Aorta (tissue), 5 donors: ENCODE results near the gene COG5. TPM values are rescaled to one million over a fixed set of nuclear protein-coding genes. Genes with fewer than 3 reads are reported as not detected.
"Not testable (repeated sequence)": the region's sequence is repeated elsewhere in the genome, so short reads cannot be mapped to it uniquely, and the experiment has no call there.

Experiments used
- ATAC-seq: fragments of 200-7000 bp; cut with Tn5 transposase; one replicate; pipeline ENCODE4 v1.9.1; 2022; ENCODE audit warnings: moderate library complexity; ENCODE audit not compliant: low FRiP score
- DNase-seq, 2 donors: peaks; one replicate each; pipeline ENCODE4 v3.0.0-alpha.2; 2020
- H3K27ac ChIP-seq, 2 donors: one replicate each; pipeline ENCODE4 v1.5.1; 2013; ENCODE audit warnings: low read length in 2 of 2, mild to moderate bottlenecking in 2 of 2, moderate library complexity in 2 of 2, control low read depth in 1 of 2, inconsistent platforms in 1 of 2, low read depth in 1 of 2
- H3K27me3 ChIP-seq, 2 donors: one replicate each; pipeline ENCODE4 v1.6.1; 2013; ENCODE audit warnings: control low read depth in 1 of 2, low read length in 1 of 2, mild to moderate bottlenecking in 1 of 2, moderate library complexity in 1 of 2; ENCODE audit not compliant: insufficient read depth in 2 of 2, control insufficient read depth in 1 of 2
- H3K36me3 ChIP-seq, 2 donors: one replicate each; pipeline ENCODE4 v1.6.1; 2013; ENCODE audit warnings: control low read depth in 1 of 2, low read length in 1 of 2, mild to moderate bottlenecking in 1 of 2; ENCODE audit not compliant: insufficient read depth in 2 of 2, control insufficient read depth in 1 of 2
- H3K4me1 ChIP-seq, 2 donors: one replicate each; pipeline ENCODE4 v1.6.1; 2013; ENCODE audit warnings: low read length in 2 of 2, control low read depth in 1 of 2, mild to moderate bottlenecking in 1 of 2, moderate library complexity in 1 of 2; ENCODE audit not compliant: insufficient read depth in 2 of 2, control insufficient read depth in 1 of 2
- H3K4me3 ChIP-seq, 2 donors: one replicate each; pipeline ENCODE4 v1.5.1; 2013; ENCODE audit warnings: low read length in 2 of 2, control low read depth in 1 of 2, mild to moderate bottlenecking in 1 of 2
- H3K9me3 ChIP-seq: one replicate; pipeline ENCODE4 v1.6.1; 2013; ENCODE audit warnings: mild to moderate bottlenecking, low read length; ENCODE audit not compliant: control insufficient read depth
- WGBS, 2 donors: extraction: QIAGEN DNeasy Blood & Tissue Kit; methylation state at CpG; one replicate each; pipeline ENCODE4 v1.1.7; 2013; 5-methylcytosine and 5-hydroxymethylcytosine counted together
- intact Hi-C, 2 donors: fragments of 100-400 bp; cut with DNase I; formaldehyde crosslinking; loops; one replicate each; pipeline versions ENCODE4 v1.14.2 to v1.15.0; 2022
- polyA plus RNA-seq, 2 donors: library from polyadenylated mRNA; stranded (reverse); fragments of 200-250 nt; gene quantifications; one replicate each; pipeline ENCODE4 v1.2.3, GENCODE V29; 2013
- total RNA-seq, 2 donors: library from RNA; stranded (reverse); fragmentation: NEBNext Ultra II Directional; extraction: Animal tissue kit (Norgen Biotek cat#: 25700); gene quantifications; one replicate each; pipeline ENCODE4 v1.2.1, GENCODE V29; 2021
- donor health status: healthy with polysubstance abuse.
- donor health status: Bipolar disorder and iron deficiency.
- donor health status: DM: no; HTN: no; CAD: no.
- donor health status: DM: no; HTN: no; CAD: no.
- donor health status: DM: yes; HTN: yes; CAD: no.

The COG5 gene
- total and polyA plus RNA-seq, 4 donors, result 8.6 to 58.2 (median 33.4) TPM

- DNase-seq (no peak), ATAC-seq (peak; percentile 71)
- no peaks in the 10 kb centered on the region for H3K4me1 ChIP-seq
- no peaks in the 10 kb centered on the region for H3K27me3 ChIP-seq
- intact Hi-C loops, result no loop called here
- WGBS, 2 donors, result 52 to 58% methylated on average over 3 of the region's 3 CpGs
- no peaks in the 10 kb centered on the region for H3K9me3 ChIP-seq
- no peak overlapping the region for H3K4me3 ChIP-seq
- peak overlapping the region in 1 of 2 donors; percentile 28 for H3K27ac ChIP-seq
- H3K36me3 ChIP-seq, result peaks cover 0 to 1% of the 10 kb centered on the region in 2 donors
These were observed 310.1 kb downstream of the COG5 start for GRCh38 chr7:107253599-107253998.

GRCh38 chr7:107251963-107252362 is 311.8 kb downstream of the COG5 start:
- 94 to 95% methylated on average over 3 of the region's 3 CpGs for WGBS, 2 donors
- Histone ChIP-seq H3K27ac (no peak overlapping the region), H3K4me3 (no peak overlapping the region), H3K36me3 (peaks cover 0 to 3% of the 10 kb centered on the region in 2 donors), H3K4me1 (no peaks in the 10 kb centered on the region), H3K27me3 (no peaks in the 10 kb centered on the region), H3K9me3 (no peaks in the 10 kb centered on the region)
- intact Hi-C loops, result no loop called here
- DNase-seq, result no peak
- no peak for ATAC-seq

- 98% methylated on average over 5 of the region's 5 CpGs for WGBS, 2 donors
- Histone ChIP-seq H3K27me3 (no peaks in the 10 kb centered on the region), H3K36me3 (peaks cover 0 to 2% of the 10 kb centered on the region in 2 donors), H3K9me3 (no peaks in the 10 kb centered on the region), H3K4me1 (no peaks in the 10 kb centered on the region), H3K4me3 (no peak overlapping the region), H3K27ac (no peak overlapping the region)
- DNase-seq, result no peak
- intact Hi-C loops, result no loop called here
- ATAC-seq, result no peak
These were observed 315.0 kb downstream of the COG5 start for GRCh38 chr7:107248551-107249316.

GRCh38 chr7:107246836-107247235 is 316.9 kb downstream of the COG5 start:
- H3K4me3 ChIP-seq, intact Hi-C loops, H3K27ac ChIP-seq, ATAC-seq, H3K36me3 ChIP-seq, DNase-seq, H3K27me3 ChIP-seq, H3K4me1 ChIP-seq, H3K9me3 ChIP-seq: not testable (repeated sequence)
- WGBS, 2 donors, result 99% methylated on average over 3 of the region's 3 CpGs

- no peaks in the 10 kb centered on the region for H3K9me3 ChIP-seq
- intact Hi-C loops, result no loop called here
- no peak overlapping the region for H3K4me3 ChIP-seq
- H3K4me1 ChIP-seq, result no peaks in the 10 kb centered on the region
- no peak for ATAC-seq
- H3K27ac ChIP-seq, result no peak overlapping the region
- no peaks in the 10 kb centered on the region for H3K27me3 ChIP-seq
- peaks cover 0 to 2% of the 10 kb centered on the region in 2 donors for H3K36me3 ChIP-seq
- 91 to 96% methylated on average over 2 of the region's 2 CpGs for WGBS, 2 donors
- no peak for DNase-seq
These were observed 319.1 kb downstream of the COG5 start for GRCh38 chr7:107244613-107245012.

GRCh38 chr7:107242267-107242666 is 321.5 kb downstream of the COG5 start:
- Histone ChIP-seq H3K27ac (no peak overlapping the region), H3K4me1 (no peaks in the 10 kb centered on the region), H3K4me3 (no peak overlapping the region), H3K36me3 (peaks cover 0 to 2% of the 10 kb centered on the region in 2 donors), H3K9me3 (no peaks in the 10 kb centered on the region), H3K27me3 (no peaks in the 10 kb centered on the region)
- WGBS, 2 donors, result 92 to 97% methylated on average over 4 of the region's 4 CpGs
- ATAC-seq (no peak), DNase-seq (no peak)
- intact Hi-C loops, result no loop called here

GRCh38 chr7:107237451-107237850 is 326.3 kb downstream of the COG5 start:
- peaks cover 0 to 2% of the 10 kb centered on the region in 2 donors for H3K36me3 ChIP-seq
- no peaks in the 10 kb centered on the region for H3K27me3 ChIP-seq
- DNase-seq (no peak), ATAC-seq (no peak)
- no peak overlapping the region for H3K27ac ChIP-seq
- H3K4me3 ChIP-seq, result no peak overlapping the region
- intact Hi-C loops, result no loop called here
- no peaks in the 10 kb centered on the region for H3K4me1 ChIP-seq
- WGBS, 2 donors, result 85 to 94% methylated on average over 4 of the region's 4 CpGs
- H3K9me3 ChIP-seq, result no peaks in the 10 kb centered on the region

- no peak overlapping the region for H3K27ac ChIP-seq
- intact Hi-C loops, result no loop called here
- H3K9me3 ChIP-seq, result no peaks in the 10 kb centered on the region
- DNase-seq, result no peak
- H3K4me1 ChIP-seq, result no peaks in the 10 kb centered on the region
- H3K27me3 ChIP-seq, result no peaks in the 10 kb centered on the region
- peaks cover 0 to 2% of the 10 kb centered on the region in 2 donors for H3K36me3 ChIP-seq
- ATAC-seq, result no peak
- H3K4me3 ChIP-seq, result no peak overlapping the region
These were observed 326.9 kb downstream of the COG5 start for GRCh38 chr7:107236862-107237261.

- ATAC-seq, result no peak
- 66 to 67% methylated on average over 3 of the region's 3 CpGs for WGBS, 2 donors
- intact Hi-C loops, result no loop called here
These were observed 329.3 kb downstream of the COG5 start for GRCh38 chr7:107234436-107234835.

More at GRCh38 chr7:107234436-107234835, 329.3 kb downstream of the COG5 start:
- no peak overlapping the region for H3K27ac ChIP-seq
- no peak for DNase-seq
- H3K36me3 ChIP-seq, result peaks cover 0 to 2% of the 10 kb centered on the region in 2 donors
- H3K9me3 ChIP-seq, result no peaks in the 10 kb centered on the region
- H3K4me1 ChIP-seq, result no peaks in the 10 kb centered on the region
- no peak overlapping the region for H3K4me3 ChIP-seq
- H3K27me3 ChIP-seq, result no peaks in the 10 kb centered on the region
